ENCODE results near the gene RND3.

DNA sequence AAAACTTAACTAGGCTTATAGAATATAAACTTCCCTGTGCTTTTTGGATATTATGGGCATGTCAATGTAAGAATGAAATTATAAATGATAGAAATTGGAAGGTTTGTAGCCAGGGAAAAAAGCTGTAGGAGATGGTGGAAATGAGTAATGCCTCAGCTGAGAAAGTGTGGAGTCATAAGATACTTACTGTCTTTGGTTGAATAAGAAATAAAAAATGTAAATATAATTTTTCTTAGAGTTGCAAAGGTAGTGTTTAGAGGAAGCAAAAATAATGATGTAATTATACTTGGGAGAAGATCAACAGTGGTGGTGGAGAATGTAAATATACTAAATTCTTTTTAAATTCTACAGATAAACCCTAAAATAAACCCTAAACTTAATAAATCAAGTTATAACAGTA is 26.2 kb upstream of the RND3 start:
- no peak for TF ChIP-seq L3MBTL2 (conservative IDR thresholded peaks at IDR 0.05)
- no peak for TF ChIP-seq LEF1 (IDR thresholded peaks at IDR 0.05; ENCODE audit: borderline replicate concordance)
- TF ChIP-seq SUZ12 (IDR thresholded peaks at IDR 0.05), result no peak
- TF ChIP-seq FOXM1 (IDR thresholded peaks at IDR 0.05; ENCODE audit: borderline replicate concordance), result no peak
- no peak for TF ChIP-seq BHLHE40 (IDR thresholded peaks at IDR 0.05; ENCODE audit: borderline replicate concordance)
- TF ChIP-seq HDGF (IDR thresholded peaks at IDR 0.05; ENCODE audit: borderline replicate concordance), result no peak
- TF ChIP-seq ZNF384 (IDR thresholded peaks at IDR 0.05), result no peak
- TF ChIP-seq FOXA1 (IDR thresholded peaks at IDR 0.05), result no peak
- TF ChIP-seq CTBP1 (IDR thresholded peaks at IDR 0.05; ENCODE audit: borderline replicate concordance), result no peak
- no peak for TF ChIP-seq ELF4 (IDR thresholded peaks at IDR 0.05)
- no peak for TF ChIP-seq SP1 (IDR thresholded peaks at IDR 0.05)
- no peak for TF ChIP-seq FOXK2 (IDR thresholded peaks at IDR 0.05)
